HG03039 (cell line): Measurements from ENCODE around the gene HS3ST3A1.

ENCODE experiments used
- ATAC-seq: cut with Tn5 transposase; IDR thresholded peaks from one replicate; pipeline ENCODE4 v1.9.1; 2021; ENCODE audit warnings: mild to moderate bottlenecking, moderate library complexity; ENCODE audit not compliant: unreplicated experiment

HS3ST3A1 gene

DNA sequence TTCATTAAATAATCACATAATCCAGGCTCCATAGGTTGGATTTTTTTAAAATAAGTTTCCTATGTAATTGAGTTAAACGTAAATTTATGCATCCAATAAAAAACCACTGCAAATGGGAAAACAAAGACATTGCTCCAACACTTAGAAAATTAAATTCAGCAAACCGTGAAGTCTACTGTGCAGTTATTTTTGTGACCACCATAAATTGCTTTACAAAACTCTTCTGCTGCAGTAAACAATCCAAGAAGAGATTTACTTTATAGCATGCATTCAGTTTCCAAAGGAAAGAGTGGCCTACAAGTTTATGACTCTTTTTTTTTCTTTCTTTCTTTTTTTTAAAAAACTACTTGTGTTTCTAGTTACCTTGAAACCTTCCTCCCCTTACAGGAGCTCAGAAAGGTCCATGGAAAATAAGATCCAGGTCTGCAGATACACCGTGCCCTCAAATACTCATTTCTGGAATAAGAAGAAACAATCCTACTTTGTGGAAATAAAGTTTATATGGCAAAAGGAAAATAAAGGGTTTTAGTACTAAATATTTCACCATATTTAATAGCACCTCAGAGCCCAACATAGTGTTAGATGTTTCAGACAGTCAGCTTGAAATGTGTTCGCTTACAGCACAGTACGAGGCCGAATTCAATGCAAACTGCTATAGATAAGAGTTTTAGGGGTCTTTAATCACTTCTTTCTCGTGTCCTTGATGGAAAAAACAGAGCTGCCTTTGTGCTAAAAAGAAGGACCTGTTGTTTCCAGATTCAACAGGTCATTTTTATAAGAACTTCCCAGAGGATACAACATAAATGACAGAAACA lies 3.2 kb downstream of the HS3ST3A1 start:
- no peak for ATAC-seq

DNA sequence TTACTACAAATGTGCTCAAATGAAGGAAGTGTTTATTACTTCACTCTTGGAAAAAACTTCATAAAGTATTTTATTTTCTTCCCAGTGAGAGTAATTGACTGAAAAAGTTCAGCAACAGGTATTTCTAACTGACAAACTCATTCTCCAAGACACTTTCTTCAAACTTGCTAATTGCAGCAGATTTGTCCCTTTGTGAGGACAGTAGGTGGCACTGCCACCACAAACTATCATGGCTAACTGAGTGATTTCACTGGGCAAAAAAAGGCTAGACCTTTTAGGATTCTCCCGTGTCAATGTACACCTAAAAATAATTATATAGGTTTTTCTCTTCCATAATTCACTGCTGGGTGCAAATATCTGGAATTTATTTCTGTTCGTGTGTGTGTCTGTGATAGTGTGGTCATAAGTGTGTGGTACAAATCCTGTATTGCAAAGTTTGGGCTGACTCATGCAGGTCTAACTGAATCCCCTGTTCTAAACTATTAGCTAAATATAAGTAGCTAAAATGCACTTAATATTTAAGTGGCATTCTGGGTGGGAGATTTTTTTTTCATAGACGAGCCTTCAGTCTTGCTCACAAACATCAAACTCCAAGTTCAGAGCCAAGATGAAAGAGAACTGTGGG lies 3.9 kb downstream of the HS3ST3A1 start:
- ATAC-seq = no peak

DNA sequence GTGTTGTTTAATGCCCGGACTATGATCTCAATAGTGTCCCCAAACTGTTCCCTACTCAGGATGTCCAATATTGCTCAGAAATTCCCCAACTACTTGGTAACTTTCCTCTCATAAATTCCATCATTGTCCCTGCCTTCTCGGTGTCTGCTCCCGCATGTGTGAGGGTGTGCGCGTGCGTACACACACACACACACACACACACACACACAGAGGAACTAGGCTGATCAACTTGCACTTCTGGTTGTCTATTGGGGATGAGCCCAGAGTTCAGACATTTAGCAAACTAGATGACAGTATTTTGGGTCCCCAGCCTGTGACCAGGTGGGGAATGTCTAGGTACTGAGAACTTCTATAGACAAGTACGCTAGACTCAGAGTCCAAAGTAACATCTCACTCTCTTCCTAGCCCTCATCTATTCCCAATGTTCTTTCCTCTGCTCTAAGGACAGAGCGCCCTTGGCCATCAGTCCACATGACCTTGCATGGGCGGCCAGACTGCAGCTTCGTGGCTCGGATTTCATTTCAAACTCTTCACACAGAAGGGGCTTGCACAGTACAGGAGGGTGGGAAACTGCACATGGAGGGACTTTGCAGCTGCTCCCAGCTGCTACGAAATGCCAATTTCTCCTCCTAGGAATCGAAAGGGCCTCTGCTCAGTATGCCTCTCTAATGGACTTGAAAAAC lies 5.3 kb downstream of the HS3ST3A1 start:
- no peak for ATAC-seq

DNA sequence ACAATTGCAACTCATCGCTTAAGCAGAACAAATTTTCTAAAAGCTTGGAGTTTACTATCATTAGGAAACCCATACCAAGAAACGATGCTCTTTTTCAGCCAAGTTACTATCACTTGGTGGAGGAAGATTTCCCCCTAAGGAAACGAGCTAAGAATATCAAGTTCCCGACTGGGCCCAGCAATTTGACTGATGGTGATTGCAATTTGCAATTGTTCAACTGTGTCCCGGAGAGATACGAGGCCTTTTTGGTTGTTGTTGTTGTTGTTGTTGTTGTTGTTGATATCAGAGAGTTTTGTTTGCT lies 6.2 kb downstream of the HS3ST3A1 start:
- no peak for ATAC-seq

DNA sequence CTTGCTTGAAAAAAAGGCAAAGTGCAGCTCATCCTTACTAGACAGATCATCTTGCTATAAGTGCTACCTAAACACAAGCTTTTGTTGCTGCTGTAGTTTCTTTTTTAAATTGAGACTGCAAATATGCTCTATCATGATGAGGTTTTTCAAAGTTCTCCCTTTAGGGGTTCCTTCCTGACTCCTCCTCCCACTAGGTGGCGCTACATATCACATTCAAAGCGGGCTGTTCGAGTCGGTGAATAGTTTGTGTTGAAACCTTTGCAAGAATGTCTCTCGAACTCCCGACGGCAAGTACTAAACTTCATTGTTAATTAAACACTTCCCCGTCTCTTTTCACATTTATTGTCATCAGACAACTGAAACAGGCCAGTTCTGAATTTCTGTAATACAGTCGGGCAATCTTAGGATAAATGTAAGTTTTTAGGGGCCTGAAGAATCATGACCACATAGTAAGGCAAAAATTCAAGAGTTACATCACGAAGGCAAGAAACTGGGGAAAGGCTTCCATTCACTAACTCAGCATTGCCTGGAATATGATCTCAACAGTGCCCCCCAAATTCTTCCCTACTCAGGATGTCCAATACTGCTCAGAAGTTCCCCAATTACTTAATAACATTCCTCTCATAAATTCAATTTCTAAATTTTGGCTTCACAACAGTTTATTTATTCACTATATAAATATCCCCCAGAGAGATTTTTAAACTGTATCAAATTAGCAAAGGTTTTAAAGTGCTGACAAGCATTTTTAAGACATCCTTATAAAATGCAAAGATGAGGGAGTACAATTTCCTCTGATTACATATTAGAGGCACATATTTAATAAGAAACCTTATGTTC lies 6.7 kb downstream of the HS3ST3A1 start:
- ATAC-seq = no peak

DNA sequence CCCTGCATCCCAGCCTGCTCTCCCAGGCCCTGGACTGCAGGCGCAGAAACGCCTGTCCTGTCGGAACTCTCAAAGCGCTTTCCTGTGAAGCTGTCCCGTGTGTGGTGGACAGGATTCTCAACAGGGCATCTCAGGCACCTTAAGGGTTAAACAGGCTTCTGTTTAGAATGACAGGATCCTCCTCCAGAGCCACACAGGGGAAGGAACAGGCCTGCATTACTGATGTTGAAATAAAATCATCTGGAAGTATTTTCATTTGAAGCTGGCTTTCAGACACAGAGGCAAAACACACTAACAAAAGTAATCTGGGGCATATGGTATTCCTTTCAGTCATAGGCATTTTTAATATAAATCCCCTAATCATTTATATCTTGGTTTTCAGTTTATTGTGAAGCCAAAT lies 7.4 kb downstream of the HS3ST3A1 start:
- no peak for ATAC-seq

DNA sequence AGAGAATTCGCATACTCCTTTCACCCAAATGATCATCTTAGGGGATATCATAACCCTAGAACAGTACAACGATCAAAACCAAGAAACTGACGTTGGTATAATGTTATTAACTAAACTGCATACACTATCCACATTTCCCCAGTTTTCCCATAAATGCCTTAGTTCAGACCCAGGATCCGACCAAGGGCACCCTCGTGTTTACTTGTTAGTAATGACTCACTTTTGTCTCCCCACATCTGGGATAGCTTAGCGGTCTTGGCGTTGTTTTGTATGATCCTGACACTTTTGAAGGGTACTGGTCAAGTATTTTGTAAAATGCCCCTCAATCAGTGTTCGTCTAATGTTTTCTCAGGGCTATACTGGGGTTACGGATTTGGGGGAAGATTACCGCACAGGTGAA lies 8.0 kb downstream of the HS3ST3A1 start:
- no peak for ATAC-seq

- ATAC-seq = no peak
Measured at GRCh38 chr17:13593021-13593751, 8.5 kb downstream of the HS3ST3A1 start.

DNA sequence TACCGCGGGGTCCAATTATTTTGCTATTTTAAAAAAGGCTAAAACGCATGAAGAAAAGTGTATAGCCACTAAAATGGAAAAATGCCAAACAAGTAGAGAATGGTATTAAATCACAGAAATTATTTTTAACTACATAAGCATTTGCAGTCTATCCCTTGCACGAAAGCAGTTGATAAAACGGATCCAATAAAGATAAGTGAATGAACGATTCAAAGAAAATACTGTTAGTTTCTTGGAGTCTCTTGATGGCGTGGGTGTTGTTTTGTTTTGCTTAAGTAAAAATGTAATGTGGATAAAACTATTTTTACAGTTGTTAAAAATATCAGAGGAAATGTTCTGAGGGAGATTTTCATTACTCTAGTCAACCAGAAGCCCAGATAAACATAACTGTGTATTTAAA lies 9.3 kb downstream of the HS3ST3A1 start:
- no peak for ATAC-seq

- ATAC-seq = no peak
Measured at GRCh38 chr17:13590441-13590840, 11.3 kb downstream of the HS3ST3A1 start.

DNA sequence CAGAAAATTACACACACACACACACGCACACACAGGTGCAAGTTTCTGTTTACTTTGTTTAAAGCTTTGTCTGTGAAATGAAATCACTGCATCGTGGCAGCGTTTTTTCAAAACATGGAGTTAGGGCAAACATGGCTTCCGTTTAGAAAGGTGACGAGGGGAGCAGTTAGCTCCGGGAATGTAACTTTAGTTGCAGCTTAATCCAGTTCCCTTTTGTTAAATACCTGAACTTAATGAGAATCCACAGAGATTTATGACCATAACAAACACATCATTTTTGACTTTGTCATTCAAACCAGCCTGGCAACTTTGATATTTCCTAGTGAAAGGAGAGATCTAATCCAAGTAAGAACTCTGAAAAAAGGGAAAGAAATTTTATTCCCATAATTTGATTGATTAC lies 12.1 kb downstream of the HS3ST3A1 start:
- no peak for ATAC-seq

- no peak for ATAC-seq
Measured at GRCh38 chr17:13587487-13588338, 14.0 kb downstream of the HS3ST3A1 start.

GRCh38 chr17:13584701-13585080 lies 17.0 kb downstream of the HS3ST3A1 start:
- no peak for ATAC-seq

- no peak for ATAC-seq
Measured at GRCh38 chr17:13583996-13584700, 17.6 kb downstream of the HS3ST3A1 start.

DNA sequence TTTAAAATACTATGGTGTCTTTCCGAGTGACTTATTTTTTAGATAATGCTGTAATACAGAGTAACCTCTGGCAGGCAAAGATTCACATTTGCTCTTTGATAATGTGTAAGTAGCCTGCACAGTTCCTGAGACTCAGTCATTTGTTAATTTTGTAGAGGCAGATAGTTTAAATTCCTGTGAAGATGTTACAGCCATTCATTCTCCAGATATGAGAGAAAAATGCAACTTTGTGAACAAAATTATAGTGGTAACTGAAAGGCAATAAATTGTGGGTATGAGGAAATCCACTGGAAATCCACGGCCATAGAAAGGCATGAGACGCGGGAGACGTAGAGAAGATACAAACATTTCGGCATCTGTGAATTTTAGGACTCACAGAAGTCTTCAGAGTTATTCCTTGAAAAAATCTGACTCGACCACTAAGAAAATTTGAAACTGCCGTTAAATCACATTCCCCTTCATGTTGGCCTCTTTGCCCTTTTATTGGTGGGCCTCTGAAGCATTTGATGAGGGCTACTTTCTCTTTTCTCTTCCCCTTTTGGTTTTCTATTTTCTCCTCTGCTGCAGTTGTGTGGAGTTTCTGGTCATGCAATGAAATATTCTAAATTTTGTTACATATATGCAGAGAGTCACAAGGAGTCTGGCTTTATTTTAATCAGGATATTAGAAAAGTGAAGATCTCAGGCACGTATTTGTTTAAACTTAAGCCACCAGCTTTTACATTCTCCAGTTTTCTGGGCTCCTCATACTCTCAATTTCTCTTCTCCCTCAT lies 18.8 kb downstream of the HS3ST3A1 start:
- ATAC-seq = no peak

DNA sequence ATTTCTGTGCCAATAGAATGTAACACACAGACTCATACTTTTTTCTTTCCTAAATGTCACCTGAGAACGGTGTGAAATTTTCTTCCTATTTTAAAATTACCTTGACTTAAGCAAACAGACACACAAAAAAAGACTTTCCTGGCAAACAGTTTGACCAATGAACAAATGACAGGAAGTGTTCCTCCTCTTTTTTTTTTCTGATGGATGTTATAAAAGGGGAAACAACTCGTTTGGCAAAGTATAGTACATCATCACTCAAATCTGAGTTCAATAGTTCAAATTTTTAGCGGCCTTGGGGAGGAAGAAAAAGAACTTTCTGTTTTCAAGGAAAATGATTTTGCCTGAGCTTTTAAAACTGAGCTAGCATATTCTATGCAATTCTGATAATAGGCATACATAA lies 19.8 kb downstream of the HS3ST3A1 start:
- ATAC-seq = no peak

- no peak for ATAC-seq
Measured at GRCh38 chr17:13580790-13581189, 20.9 kb downstream of the HS3ST3A1 start.
